Brain pericyte (primary cell): ENCODE data around the gene PLEKHF1.
"Not testable (repeated sequence)": the region's sequence is repeated elsewhere in the genome, so short reads cannot be mapped to it uniquely, and the experiment has no call there.

ENCODE experiments used
- DNase-seq: peaks from one replicate; pipeline ENCODE4 v3.0.0-alpha.2; 2012; ENCODE audit warnings: low read depth, low spot score

The PLEKHF1 gene

GRCh38 chr19:29664753-29665214, 477 bp upstream of the PLEKHF1 start:
- no peak for DNase-seq

GRCh38 chr19:29665826-29666577, 741 bp downstream of the PLEKHF1 start:
- DNase-seq, result no peak

GRCh38 chr19:29666578-29667386, 1.5 kb downstream of the PLEKHF1 start:
- DNase-seq, result peak; percentile 72

GRCh38 chr19:29667387-29667783, 2.1 kb downstream of the PLEKHF1 start:
- no peak for DNase-seq

- DNase-seq, result no peak
Measured at GRCh38 chr19:29667901-29668341, 2.7 kb downstream of the PLEKHF1 start.

GRCh38 chr19:29668746-29669609, 3.7 kb downstream of the PLEKHF1 start:
- no peak for DNase-seq

GRCh38 chr19:29670255-29670654, 5.0 kb downstream of the PLEKHF1 start:
- DNase-seq, result no peak

- DNase-seq, result not testable (repeated sequence)
Measured at GRCh38 chr19:29671026-29671392, 5.7 kb downstream of the PLEKHF1 start.

- no peak for DNase-seq
Measured at GRCh38 chr19:29671393-29672160, 6.3 kb downstream of the PLEKHF1 start.

- no peak for DNase-seq
Measured at GRCh38 chr19:29672319-29672932, 7.2 kb downstream of the PLEKHF1 start.

GRCh38 chr19:29672933-29673336, 7.7 kb downstream of the PLEKHF1 start:
- DNase-seq, result no peak

GRCh38 chr19:29673451-29674371, 8.4 kb downstream of the PLEKHF1 start:
- no peak for DNase-seq

GRCh38 chr19:29674374-29675119, 9.3 kb downstream of the PLEKHF1 start:
- DNase-seq, result no peak

GRCh38 chr19:29675120-29675649, 9.9 kb downstream of the PLEKHF1 start:
- no peak for DNase-seq

- DNase-seq, result no peak
Measured at GRCh38 chr19:29675650-29676186, 10.5 kb downstream of the PLEKHF1 start.

GRCh38 chr19:29676586-29676985, 11.3 kb downstream of the PLEKHF1 start:
- DNase-seq, result no peak

GRCh38 chr19:29677001-29677817, 11.9 kb downstream of the PLEKHF1 start:
- DNase-seq, result no peak
